ENCODE data around the gene ELMO1.

ELMO1 gene

DNA sequence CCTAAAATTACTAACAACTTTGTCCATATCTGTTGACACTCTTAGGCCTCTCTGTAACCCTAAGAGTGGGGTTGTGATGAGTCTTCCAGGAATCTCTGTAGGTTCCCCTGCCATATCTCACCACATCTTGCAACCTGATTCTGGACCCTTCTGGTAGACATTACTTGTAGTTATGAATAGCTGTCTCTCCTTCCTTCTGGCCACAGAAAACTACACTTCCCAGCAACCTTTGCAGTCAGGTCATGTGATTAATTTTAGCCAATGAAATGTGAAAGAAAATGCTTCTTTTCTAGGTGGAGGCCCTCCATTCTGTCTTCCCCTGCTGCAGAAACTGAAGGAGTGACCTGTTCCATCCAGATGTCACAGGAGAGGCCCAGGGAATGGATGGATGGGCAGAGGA, 576.8 kb downstream of the ELMO1 start:
- Histone ChIP-seq H3K36me3 (no peaks in the 10 kb centered on the region), H3K27ac (no peak overlapping the region), H3K27me3 (ENCODE audit: insufficient read depth, low read depth, severe bottlenecking) (no peaks in the 10 kb centered on the region), H3K9me3 (ENCODE audit: severe bottlenecking) (no peaks in the 10 kb centered on the region), H3K4me3 (ENCODE audit: low read depth, low read length) (no peak overlapping the region)
- TF ChIP-seq, protein P1, sequence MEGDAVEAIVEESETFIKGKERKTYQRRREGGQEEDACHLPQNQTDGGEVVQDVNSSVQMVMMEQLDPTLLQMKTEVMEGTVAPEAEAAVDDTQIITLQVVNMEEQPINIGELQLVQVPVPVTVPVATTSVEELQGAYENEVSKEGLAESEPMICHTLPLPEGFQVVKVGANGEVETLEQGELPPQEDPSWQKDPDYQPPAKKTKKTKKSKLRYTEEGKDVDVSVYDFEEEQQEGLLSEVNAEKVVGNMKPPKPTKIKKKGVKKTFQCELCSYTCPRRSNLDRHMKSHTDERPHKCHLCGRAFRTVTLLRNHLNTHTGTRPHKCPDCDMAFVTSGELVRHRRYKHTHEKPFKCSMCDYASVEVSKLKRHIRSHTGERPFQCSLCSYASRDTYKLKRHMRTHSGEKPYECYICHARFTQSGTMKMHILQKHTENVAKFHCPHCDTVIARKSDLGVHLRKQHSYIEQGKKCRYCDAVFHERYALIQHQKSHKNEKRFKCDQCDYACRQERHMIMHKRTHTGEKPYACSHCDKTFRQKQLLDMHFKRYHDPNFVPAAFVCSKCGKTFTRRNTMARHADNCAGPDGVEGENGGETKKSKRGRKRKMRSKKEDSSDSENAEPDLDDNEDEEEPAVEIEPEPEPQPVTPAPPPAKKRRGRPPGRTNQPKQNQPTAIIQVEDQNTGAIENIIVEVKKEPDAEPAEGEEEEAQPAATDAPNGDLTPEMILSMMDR (IDR thresholded peaks at IDR 0.05; ENCODE audit: low read depth, low read length): no peak
- no peak for DNase-seq

DNA sequence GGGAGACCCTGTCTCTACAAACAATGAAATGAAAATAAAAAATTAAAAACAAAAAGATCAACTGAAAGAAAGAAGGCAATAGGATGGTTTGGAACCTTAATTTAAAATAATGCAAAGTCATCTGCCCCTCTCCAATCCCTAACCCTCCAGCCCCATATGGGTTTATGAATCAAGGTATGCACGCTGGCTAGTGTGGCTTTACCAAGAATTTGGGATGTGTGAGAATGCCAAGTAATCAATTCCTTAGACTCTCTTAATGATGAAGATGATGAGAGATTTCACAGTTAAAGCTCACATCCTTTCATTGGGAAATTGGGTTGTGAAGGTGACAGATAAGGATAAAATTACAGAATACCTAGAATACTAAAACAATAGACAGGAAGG, 577.3 kb downstream of the ELMO1 start:
- no peak for DNase-seq
- H3K4me3 ChIP-seq (ENCODE audit: low read depth, low read length): no peak overlapping the region
- no peaks in the 10 kb centered on the region for H3K36me3 ChIP-seq
- H3K27me3 ChIP-seq (ENCODE audit: insufficient read depth, low read depth, severe bottlenecking): no peaks in the 10 kb centered on the region
- H3K27ac ChIP-seq: no peak overlapping the region
- no peaks in the 10 kb centered on the region for H3K9me3 ChIP-seq (ENCODE audit: severe bottlenecking)
- TF ChIP-seq, protein P1 (IDR thresholded peaks at IDR 0.05; ENCODE audit: low read depth, low read length): no peak

DNA sequence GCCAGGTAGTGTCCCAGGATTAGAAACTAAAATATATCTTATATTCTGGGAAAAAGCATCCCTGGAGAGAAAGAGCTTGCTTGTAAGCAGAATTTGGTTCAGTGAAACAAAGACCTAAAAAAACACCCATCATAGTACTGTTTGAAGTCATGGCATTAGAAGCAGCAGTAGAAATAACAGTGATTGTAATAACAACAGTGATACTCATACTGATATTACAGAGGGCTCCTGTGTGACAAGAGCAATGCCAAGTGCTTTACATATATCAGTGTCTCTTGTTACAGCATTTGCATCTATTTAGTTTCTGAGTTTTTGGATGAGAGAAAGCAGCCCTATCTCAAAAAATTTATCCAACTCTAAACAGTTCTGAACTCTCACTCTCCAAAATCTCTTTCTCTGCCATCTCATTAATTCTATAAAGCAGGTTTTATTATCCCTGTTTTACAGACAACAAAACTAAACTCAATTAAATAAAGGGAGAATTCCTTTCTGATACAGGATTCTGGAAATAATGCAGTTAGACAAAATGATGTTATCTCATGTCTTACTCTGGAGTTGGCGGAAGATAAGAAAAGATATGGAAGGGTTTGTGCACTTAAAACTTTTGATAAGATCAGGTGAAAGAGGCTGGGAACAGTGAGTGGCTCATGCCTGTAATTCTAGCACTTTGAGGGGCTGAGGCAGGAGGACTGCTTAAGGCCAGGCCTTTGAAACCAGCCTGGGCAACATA, 577.9 kb downstream of the ELMO1 start:
- no peaks in the 10 kb centered on the region for H3K36me3 ChIP-seq
- DNase-seq: no peak
- no peak overlapping the region for H3K27ac ChIP-seq
- H3K9me3 ChIP-seq (ENCODE audit: severe bottlenecking): no peaks in the 10 kb centered on the region
- H3K27me3 ChIP-seq (ENCODE audit: insufficient read depth, low read depth, severe bottlenecking): no peaks in the 10 kb centered on the region
- no peak overlapping the region for H3K4me3 ChIP-seq (ENCODE audit: low read depth, low read length)
- TF ChIP-seq, protein P1 (IDR thresholded peaks at IDR 0.05; ENCODE audit: low read depth, low read length): no peak

DNA sequence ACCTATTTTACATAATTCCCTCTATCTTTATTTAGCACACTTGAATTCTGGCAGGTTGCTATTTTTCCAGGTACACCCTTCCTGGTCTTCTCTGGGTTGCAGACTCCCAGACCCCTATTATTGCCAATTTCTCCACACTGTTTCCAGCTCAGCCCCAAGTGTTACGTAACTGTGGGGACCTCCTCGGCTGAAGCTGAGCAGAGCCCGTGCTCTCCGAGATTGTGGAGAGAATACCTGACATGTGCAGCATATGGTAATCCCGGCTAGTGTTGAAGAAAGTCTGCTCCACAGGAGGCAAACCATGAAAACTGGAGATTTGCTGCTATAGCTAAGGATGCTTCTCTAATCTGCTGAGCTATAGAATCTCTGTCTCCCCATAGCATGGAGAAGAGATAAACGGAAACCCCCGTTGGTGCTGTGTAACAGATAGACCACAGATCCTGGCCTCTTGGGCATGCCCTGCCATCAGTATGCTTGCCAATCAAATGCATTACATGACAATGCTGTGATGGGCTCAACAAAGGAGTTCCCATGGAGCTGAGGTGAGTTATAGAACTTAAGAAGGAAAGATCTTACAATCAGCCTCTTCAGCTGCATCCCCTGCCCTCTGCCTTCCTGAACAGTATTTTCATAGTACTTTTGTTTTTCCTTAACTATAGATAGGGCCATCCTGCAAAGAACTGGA, 579.8 kb downstream of the ELMO1 start:
- TF ChIP-seq, protein P1 (IDR thresholded peaks at IDR 0.05; ENCODE audit: low read depth, low read length): no peak
- Histone ChIP-seq H3K27ac (no peak overlapping the region), H3K4me3 (ENCODE audit: low read depth, low read length) (no peak overlapping the region), H3K9me3 (ENCODE audit: severe bottlenecking) (peaks cover 3% of the 10 kb centered on the region), H3K36me3 (no peaks in the 10 kb centered on the region), H3K27me3 (ENCODE audit: insufficient read depth, low read depth, severe bottlenecking) (no peaks in the 10 kb centered on the region)
- no peak for DNase-seq

DNA sequence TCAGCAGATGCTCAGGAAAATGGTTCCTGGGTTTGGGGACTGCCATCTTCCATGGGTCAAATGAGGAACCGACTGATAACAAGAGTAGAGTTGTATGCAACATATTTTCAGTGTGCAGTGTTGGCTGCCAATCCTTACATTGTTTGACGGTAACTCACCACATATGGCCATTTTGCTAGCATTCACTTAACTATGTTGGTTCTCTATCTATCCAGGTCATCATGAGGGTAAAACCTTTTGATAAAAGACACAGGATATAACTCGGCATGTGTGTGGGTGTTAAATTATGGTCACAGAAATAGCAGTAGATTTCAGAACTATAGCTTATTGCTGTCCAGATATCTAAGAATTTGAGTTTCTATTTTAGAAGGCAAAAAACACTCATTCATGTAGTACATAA, 583.6 kb downstream of the ELMO1 start:
- peaks cover 5% of the 10 kb centered on the region for H3K9me3 ChIP-seq (ENCODE audit: severe bottlenecking)
- H3K36me3 ChIP-seq: no peaks in the 10 kb centered on the region
- peak overlapping the region; percentile 33 for H3K27ac ChIP-seq
- H3K4me3 ChIP-seq (ENCODE audit: low read depth, low read length): no peak overlapping the region
- TF ChIP-seq, protein P1 (IDR thresholded peaks at IDR 0.05; ENCODE audit: low read depth, low read length): no peak
- H3K27me3 ChIP-seq (ENCODE audit: insufficient read depth, low read depth, severe bottlenecking): no peaks in the 10 kb centered on the region
- no peak for DNase-seq

Measured in WERI-Rb-1 (cell line).